ENCODE results near the gene SAPCD2. TPM values are rescaled to one million over a fixed set of nuclear protein-coding genes. Genes with fewer than 3 reads are reported as not detected.
A peak's percentile ranks its signal among the peaks of the same experiment; 100 is the strongest.

SAPCD2 gene
- total RNA-seq, 2 donors from 2014 or later, result 7.2 to 17.2 TPM

- H3K27me3 ChIP-seq (replicated peaks; ENCODE audit: insufficient read depth), result no peaks in the 10 kb centered on the region
- TF ChIP-seq CTCF (IDR thresholded peaks at IDR 0.05) (no peak), POLR2A (IDR thresholded peaks at IDR 0.05) (no peak), POLR2AphosphoS5 (IDR thresholded peaks at IDR 0.05) (no peak)
- no peaks in the 10 kb centered on the region for H3K36me3 ChIP-seq
- intact Hi-C loops (cut with DNase I), result no loop called here
- 83% methylated on average over 5 of the region's 5 CpGs for WGBS
- no peak for DNase-seq (ENCODE audit: low spot score)
- peaks cover 8% of the 10 kb centered on the region for H3K4me1 ChIP-seq (replicated peaks)
- no peak overlapping the region for H3K27ac ChIP-seq
- H3K9me3 ChIP-seq, result no peaks in the 10 kb centered on the region
- H3K4me3 ChIP-seq, result no peak overlapping the region
These were observed 17.8 kb upstream of the SAPCD2 start for GRCh38 chr9:137088121-137088520.

DNA sequence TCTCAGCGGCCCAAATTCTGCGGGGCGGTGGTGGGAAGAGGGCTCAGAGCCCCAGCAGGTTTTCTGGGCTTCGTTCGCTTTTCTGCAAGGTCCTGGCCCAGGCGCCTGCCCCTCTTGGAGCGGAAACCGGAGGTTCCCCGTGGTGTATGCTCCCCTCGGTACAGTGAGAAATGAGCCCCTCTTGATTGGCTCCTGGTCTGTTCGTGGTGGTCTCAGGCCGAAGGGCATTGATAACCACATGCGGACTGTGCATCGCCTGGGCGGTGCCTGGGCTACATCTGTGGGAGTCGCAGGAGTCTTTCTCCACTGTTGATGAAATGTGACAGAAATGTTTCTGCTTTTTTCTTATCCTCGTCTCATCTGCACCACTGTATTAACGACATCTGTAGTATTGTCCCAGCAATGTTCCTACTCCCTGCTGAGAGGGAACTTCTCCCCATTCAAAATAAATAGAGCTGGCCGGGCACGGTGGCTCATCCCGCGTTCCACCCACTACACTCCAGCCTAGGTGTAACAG, 17.1 kb upstream of the SAPCD2 start:
- Histone ChIP-seq H3K9me3 (no peaks in the 10 kb centered on the region), H3K27ac (peak overlapping the region; percentile 91 to 92), H3K27me3 (replicated peaks; ENCODE audit: insufficient read depth) (no peaks in the 10 kb centered on the region), H3K36me3 (no peaks in the 10 kb centered on the region), H3K4me3 (peak overlapping the region; percentile 81 to 89), H3K4me1 (replicated peaks) (peaks cover 8% of the 10 kb centered on the region)
- intact Hi-C loops (cut with DNase I), result no loop called here
- no peak for TF ChIP-seq POLR2AphosphoS5 (IDR thresholded peaks at IDR 0.05)
- no peak for TF ChIP-seq POLR2A (IDR thresholded peaks at IDR 0.05)
- no peak for TF ChIP-seq CTCF (IDR thresholded peaks at IDR 0.05)
- whole genome bisulfite sequencing, result 7% methylated on average over 22 of the region's 22 CpGs
- no peak for DNase-seq (ENCODE audit: low spot score)

- WGBS, result under 1% methylated on average over 66 of the region's 101 CpGs
- Histone ChIP-seq H3K9me3 (no peaks in the 10 kb centered on the region), H3K4me1 (replicated peaks) (peaks cover 8% of the 10 kb centered on the region), H3K36me3 (no peaks in the 10 kb centered on the region), H3K27ac (peak within 1 kb of the TSS; percentile 91 to 92), H3K27me3 (replicated peaks; ENCODE audit: insufficient read depth) (no peaks in the 10 kb centered on the region), H3K4me3 (peak within 1 kb of the TSS; percentile 81 to 89)
- intact Hi-C loops (cut with DNase I), result no loop called here
- TF ChIP-seq POLR2AphosphoS5 (IDR thresholded peaks at IDR 0.05), result peak; percentile 100
- peak; percentile 63 for TF ChIP-seq POLR2A (IDR thresholded peaks at IDR 0.05)
- peak in 2 of 4 experiments; percentile 25 to 29 for TF ChIP-seq CTCF (IDR thresholded peaks at IDR 0.05)
- DNase-seq (ENCODE audit: low spot score), result peak; percentile 99
These were observed 16.4 kb upstream of the SAPCD2 start, which contains the start of gene MAN1B1 for GRCh38 chr9:137086531-137087408. Gene MAN1B1, plus strand, starts transcription at chr9:137086985. Its CDS starts 15 bp downstream, at chr9:137087000.

DNA sequence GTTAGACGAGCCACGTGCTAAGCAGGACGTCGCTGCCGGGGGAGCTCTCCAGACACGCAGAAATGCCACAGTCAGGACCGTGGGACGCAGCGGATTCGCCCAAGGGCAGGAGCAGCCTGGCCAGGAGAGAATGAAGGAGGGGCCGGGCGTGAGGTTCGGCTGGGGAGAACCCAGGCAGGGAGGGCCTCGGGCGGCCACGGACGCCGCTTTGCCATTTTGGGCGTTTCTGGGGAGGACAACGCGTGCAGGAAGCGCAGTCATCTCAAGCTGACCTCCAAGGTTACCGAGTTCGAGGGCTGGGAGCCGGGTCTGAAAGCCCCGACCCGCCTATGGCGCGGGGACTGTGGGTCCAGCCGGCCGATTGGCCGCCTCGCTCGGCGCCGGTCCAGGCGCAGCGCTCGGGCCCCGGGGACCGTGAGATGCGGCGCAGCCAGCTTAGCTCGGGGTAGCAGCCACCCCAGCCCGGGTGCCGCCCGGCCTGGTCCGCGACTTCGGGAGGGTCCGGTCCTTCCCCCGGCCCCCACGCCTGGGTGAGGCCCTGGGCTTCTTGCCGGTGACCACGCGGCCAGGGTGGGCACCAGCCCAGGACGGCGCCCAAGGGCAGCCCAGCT, 15.7 kb upstream of the SAPCD2 start:
- Histone ChIP-seq H3K27ac (peak overlapping the region; percentile 91 to 92), H3K36me3 (no peaks in the 10 kb centered on the region), H3K27me3 (replicated peaks; ENCODE audit: insufficient read depth) (no peaks in the 10 kb centered on the region), H3K4me1 (replicated peaks) (peaks cover 8% of the 10 kb centered on the region), H3K9me3 (no peaks in the 10 kb centered on the region), H3K4me3 (peak overlapping the region; percentile 81 to 89)
- WGBS, result under 1% methylated on average over 41 of the region's 58 CpGs
- intact Hi-C loops (cut with DNase I), result no loop called here
- DNase-seq (ENCODE audit: low spot score), result no peak
- TF ChIP-seq POLR2A (IDR thresholded peaks at IDR 0.05) (no peak), CTCF (IDR thresholded peaks at IDR 0.05) (no peak), POLR2AphosphoS5 (IDR thresholded peaks at IDR 0.05) (no peak)

All from prostate gland (tissue), 2 donors.